ENCODE data around the gene ATG101.

DNA sequence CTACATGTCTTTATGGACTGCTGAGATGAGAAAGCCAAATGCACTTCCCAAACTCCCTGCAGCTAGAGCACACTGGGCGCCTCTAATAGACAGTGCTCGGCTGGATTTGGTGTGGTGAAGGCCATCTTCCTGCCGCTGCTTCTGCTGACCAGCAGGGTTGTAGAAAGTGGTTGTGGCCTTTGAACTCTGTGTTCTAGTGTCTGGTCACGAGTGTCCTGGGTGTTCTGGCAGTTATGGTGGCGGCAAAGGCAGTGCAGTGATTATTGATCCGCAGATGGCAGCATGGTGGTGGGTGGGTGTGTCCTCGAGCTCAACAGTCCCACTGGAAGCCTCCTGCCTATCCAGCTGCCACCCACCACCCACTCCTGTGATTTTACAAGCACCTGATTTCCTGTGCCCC, 53.1 kb downstream of the ATG101 start:
- no peak for TF ChIP-seq POLR2A (IDR thresholded peaks at IDR 0.05)
- TF ChIP-seq, protein P1, sequence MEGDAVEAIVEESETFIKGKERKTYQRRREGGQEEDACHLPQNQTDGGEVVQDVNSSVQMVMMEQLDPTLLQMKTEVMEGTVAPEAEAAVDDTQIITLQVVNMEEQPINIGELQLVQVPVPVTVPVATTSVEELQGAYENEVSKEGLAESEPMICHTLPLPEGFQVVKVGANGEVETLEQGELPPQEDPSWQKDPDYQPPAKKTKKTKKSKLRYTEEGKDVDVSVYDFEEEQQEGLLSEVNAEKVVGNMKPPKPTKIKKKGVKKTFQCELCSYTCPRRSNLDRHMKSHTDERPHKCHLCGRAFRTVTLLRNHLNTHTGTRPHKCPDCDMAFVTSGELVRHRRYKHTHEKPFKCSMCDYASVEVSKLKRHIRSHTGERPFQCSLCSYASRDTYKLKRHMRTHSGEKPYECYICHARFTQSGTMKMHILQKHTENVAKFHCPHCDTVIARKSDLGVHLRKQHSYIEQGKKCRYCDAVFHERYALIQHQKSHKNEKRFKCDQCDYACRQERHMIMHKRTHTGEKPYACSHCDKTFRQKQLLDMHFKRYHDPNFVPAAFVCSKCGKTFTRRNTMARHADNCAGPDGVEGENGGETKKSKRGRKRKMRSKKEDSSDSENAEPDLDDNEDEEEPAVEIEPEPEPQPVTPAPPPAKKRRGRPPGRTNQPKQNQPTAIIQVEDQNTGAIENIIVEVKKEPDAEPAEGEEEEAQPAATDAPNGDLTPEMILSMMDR (IDR thresholded peaks at IDR 0.05), result no peak
